H9 (cell line): ENCODE data around the gene DKK3. TPM values are rescaled to one million over a fixed set of nuclear protein-coding genes. Genes with fewer than 3 reads are reported as not detected.
A peak's percentile ranks its signal among the peaks of the same experiment; 100 is the strongest.

Source experiments
- DNase-seq: peaks from one replicate; pipeline ENCODE4 v3.0.0-alpha.2; 2017
- H2AFZ ChIP-seq: one replicate; pipeline ENCODE4 v1.6.1; 2013; ENCODE audit warnings: mild to moderate bottlenecking, low read length, control low read depth, moderate library complexity
- H2AK5ac ChIP-seq: 2 replicates; pipeline ENCODE4 v1.6.1; 2013; ENCODE audit warnings: low read length, control low read depth, mixed read lengths; ENCODE audit not compliant: insufficient read length
- H2BK120ac ChIP-seq: one replicate; pipeline ENCODE4 v1.6.1; 2013; ENCODE audit warnings: low read depth, mild to moderate bottlenecking, low read length, control low read depth, inconsistent platforms; ENCODE audit not compliant: poor library complexity, severe bottlenecking
- H2BK12ac ChIP-seq: 2 replicates; pipeline ENCODE4 v1.6.1; 2013; ENCODE audit warnings: low read length, control low read depth, mixed read lengths, low read depth; ENCODE audit not compliant: insufficient read length
- H2BK15ac ChIP-seq: 2 replicates; pipeline ENCODE4 v1.6.1; 2013; ENCODE audit warnings: low read depth, low read length, control low read depth
- H2BK20ac ChIP-seq: one replicate; pipeline ENCODE4 v1.6.1; 2013; ENCODE audit warnings: low read depth, mild to moderate bottlenecking, low read length, control low read depth, inconsistent platforms; ENCODE audit not compliant: poor library complexity, severe bottlenecking
- H2BK5ac ChIP-seq: 2 replicates; pipeline ENCODE4 v1.6.1; 2013; ENCODE audit warnings: low read length, control low read depth, mixed read lengths; ENCODE audit not compliant: insufficient read length
- H3K14ac ChIP-seq: 2 replicates; pipeline ENCODE4 v1.6.1; 2013; ENCODE audit warnings: low read length, control low read depth; ENCODE audit not compliant: insufficient read depth
- H3K18ac ChIP-seq: 2 replicates; pipeline ENCODE4 v1.6.1; 2013; ENCODE audit warnings: low read depth, mild to moderate bottlenecking, mixed read lengths, low read length, control low read depth; ENCODE audit not compliant: insufficient read length
- H3K23ac ChIP-seq: 2 replicates; pipeline ENCODE4 v1.6.1; 2013; ENCODE audit warnings: low read length, control low read depth, mixed read lengths, low read depth; ENCODE audit not compliant: insufficient read length
- H3K23me2 ChIP-seq: 2 replicates; pipeline ENCODE4 v1.6.1; 2013; ENCODE audit warnings: low read depth, mild to moderate bottlenecking, mixed read lengths, low read length, control low read depth; ENCODE audit not compliant: insufficient read length, poor library complexity, severe bottlenecking
- H3K27ac ChIP-seq: 2 replicates; pipeline ENCODE4 v1.5.1; 2013; ENCODE audit warnings: low read length, control low read depth, mixed read lengths, low read depth; ENCODE audit not compliant: insufficient read length
- H3K27me3 ChIP-seq: 2 replicates; pipeline ENCODE4 v1.6.1; 2013; ENCODE audit warnings: low read length, control low read depth, inconsistent platforms; ENCODE audit not compliant: insufficient read depth
- H3K4ac ChIP-seq: 2 replicates; pipeline ENCODE4 v1.6.1; 2013; ENCODE audit warnings: low read depth, mild to moderate bottlenecking, control low read depth, inconsistent platforms, low read length, moderate library complexity
- H3K4me1 ChIP-seq: 2 replicates; pipeline ENCODE4 v1.6.1; 2013; ENCODE audit warnings: low read length, control low read depth, inconsistent platforms; ENCODE audit not compliant: insufficient read depth
- H3K4me2 ChIP-seq: 2 replicates; pipeline ENCODE4 v1.6.1; 2013; ENCODE audit warnings: low read length, control low read depth, mixed read lengths; ENCODE audit not compliant: insufficient read length, insufficient read depth
- H3K56ac ChIP-seq: 2 replicates; pipeline ENCODE4 v1.6.1; 2013; ENCODE audit warnings: low read depth, mild to moderate bottlenecking, mixed read lengths, low read length, control low read depth; ENCODE audit not compliant: insufficient read length
- H3K79me1 ChIP-seq: 2 replicates; pipeline ENCODE4 v1.6.1; 2013; ENCODE audit warnings: low read depth, mild to moderate bottlenecking, moderate library complexity, low read length, control low read depth, inconsistent platforms; ENCODE audit not compliant: insufficient read depth, poor library complexity, severe bottlenecking
- H3K79me2 ChIP-seq: 2 replicates; pipeline ENCODE4 v1.6.1; 2013; ENCODE audit warnings: low read length, control low read depth, inconsistent platforms; ENCODE audit not compliant: insufficient read depth
- H3K9ac ChIP-seq: 2 replicates; pipeline ENCODE4 v1.6.1; 2013; ENCODE audit warnings: low read length, control low read depth, mixed read lengths; ENCODE audit not compliant: insufficient read length; ENCODE audit errors: extremely low read depth
- H3K9me3 ChIP-seq: one replicate; pipeline ENCODE4 v1.6.1; 2013; ENCODE audit warnings: low read depth, low read length, inconsistent platforms; ENCODE audit not compliant: control insufficient read depth
- H3T11ph ChIP-seq: one replicate; pipeline ENCODE4 v1.6.1; 2013; ENCODE audit warnings: mild to moderate bottlenecking, low read length, control low read depth, inconsistent platforms
- H4K20me1 ChIP-seq: one replicate; pipeline ENCODE4 v1.6.1; 2013; ENCODE audit not compliant: control insufficient read depth, insufficient read length, insufficient read depth
- H4K5ac ChIP-seq: 2 replicates; pipeline ENCODE4 v1.6.1; 2013; ENCODE audit warnings: low read depth, mild to moderate bottlenecking, mixed read lengths, low read length, control low read depth; ENCODE audit not compliant: insufficient read length
- H4K8ac ChIP-seq: replicated peaks from 2 replicates; pipeline ENCODE4 v1.6.1; 2013; ENCODE audit warnings: low read length, control low read depth, mixed read lengths, low read depth; ENCODE audit not compliant: insufficient read length
- H4K91ac ChIP-seq: 2 replicates; pipeline ENCODE4 v1.6.1; 2013; ENCODE audit warnings: low read depth, mild to moderate bottlenecking, moderate library complexity, mixed read lengths, low read length, control low read depth; ENCODE audit not compliant: insufficient read length
- H3K27ac Mint-ChIP-seq, 3 experiments: 2 replicates in 2 of 3; 3 replicates in 1 of 3; pipeline ENCODE4 v1.8.0; 2020 to 2021; ENCODE audit warnings: mixed read lengths in 3 of 3, mild to moderate bottlenecking in 1 of 3, moderate library complexity in 1 of 3
- H3K27me3 Mint-ChIP-seq: 2 replicates; pipeline ENCODE4 v1.8.0; 2021; ENCODE audit warnings: low read depth, mild to moderate bottlenecking, moderate library complexity, mixed read lengths
- H3K36me3 Mint-ChIP-seq, 3 experiments: 2 replicates in 2 of 3; 3 replicates in 1 of 3; pipeline ENCODE4 v1.8.0; 2020 to 2021; ENCODE audit warnings: low read depth in 3 of 3, mixed read lengths in 3 of 3; ENCODE audit not compliant: insufficient read depth in 1 of 3
- H3K4me1 Mint-ChIP-seq, 2 experiments: 2 replicates each; pipeline ENCODE4 v1.8.0; 2020; ENCODE audit warnings: mixed read lengths in 2 of 2
- H3K4me3 Mint-ChIP-seq, 2 experiments: 2 replicates in 1 of 2; 3 replicates in 1 of 2; pipeline ENCODE4 v1.8.0; 2020 to 2021; ENCODE audit warnings: mild to moderate bottlenecking in 2 of 2, mixed read lengths in 2 of 2, moderate library complexity in 1 of 2
- H3K9me3 Mint-ChIP-seq, 2 experiments: 2 replicates in 1 of 2; 3 replicates in 1 of 2; pipeline ENCODE4 v1.8.0; 2020; ENCODE audit warnings: mild to moderate bottlenecking in 2 of 2, mixed read lengths in 2 of 2, moderate library complexity in 1 of 2
- WGBS: extraction: QIAGEN DNeasy Blood & Tissue Kit; methylation state at CpG from one replicate; pipeline ENCODE4 v1.1.7; 2013; ENCODE audit warnings: missing lambda C conversion rate, low lambda C conversion rate, mixed read lengths; ENCODE audit not compliant: insufficient read length; ENCODE audit errors: extremely low coverage; 5-methylcytosine and 5-hydroxymethylcytosine counted together
- total RNA-seq: library from RNA; stranded (reverse); gene quantifications from 2 replicates; pipeline ENCODE4 v1.2.1, GENCODE V29; 2021
- TF ChIP-seq, protein P1 (sequence below): fragments of 200-600 bp; sonication (generic); conservative IDR thresholded peaks from 3 replicates; pipeline ENCODE4 v1.8.0; 2021; ENCODE audit warnings: antibody characterized with exemption, mild to moderate bottlenecking

DKK3 gene
- total RNA-seq, 1 experiment from 2014 or later: 17.1 TPM

DNA sequence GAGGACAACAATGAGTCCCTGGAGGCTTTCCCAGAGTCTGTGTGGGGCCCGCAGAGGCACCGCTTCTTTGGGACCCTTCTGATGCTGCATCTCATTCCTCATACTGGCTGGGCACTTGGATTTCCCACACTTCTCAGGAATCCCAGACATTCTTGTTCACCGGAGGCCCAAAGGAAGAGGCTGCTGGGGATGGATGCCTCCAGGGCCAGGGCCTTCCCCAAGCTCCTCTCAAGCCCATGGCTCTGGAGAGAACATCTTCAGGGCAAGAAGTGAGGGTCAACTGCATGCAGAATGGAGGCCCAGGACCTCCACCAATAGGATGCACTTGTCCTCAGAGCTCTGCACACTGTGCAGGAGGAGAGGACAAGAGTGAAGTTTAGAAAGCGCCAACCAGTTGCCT lies 34.6 kb downstream of the DKK3 start:
- TF ChIP-seq, protein P1, sequence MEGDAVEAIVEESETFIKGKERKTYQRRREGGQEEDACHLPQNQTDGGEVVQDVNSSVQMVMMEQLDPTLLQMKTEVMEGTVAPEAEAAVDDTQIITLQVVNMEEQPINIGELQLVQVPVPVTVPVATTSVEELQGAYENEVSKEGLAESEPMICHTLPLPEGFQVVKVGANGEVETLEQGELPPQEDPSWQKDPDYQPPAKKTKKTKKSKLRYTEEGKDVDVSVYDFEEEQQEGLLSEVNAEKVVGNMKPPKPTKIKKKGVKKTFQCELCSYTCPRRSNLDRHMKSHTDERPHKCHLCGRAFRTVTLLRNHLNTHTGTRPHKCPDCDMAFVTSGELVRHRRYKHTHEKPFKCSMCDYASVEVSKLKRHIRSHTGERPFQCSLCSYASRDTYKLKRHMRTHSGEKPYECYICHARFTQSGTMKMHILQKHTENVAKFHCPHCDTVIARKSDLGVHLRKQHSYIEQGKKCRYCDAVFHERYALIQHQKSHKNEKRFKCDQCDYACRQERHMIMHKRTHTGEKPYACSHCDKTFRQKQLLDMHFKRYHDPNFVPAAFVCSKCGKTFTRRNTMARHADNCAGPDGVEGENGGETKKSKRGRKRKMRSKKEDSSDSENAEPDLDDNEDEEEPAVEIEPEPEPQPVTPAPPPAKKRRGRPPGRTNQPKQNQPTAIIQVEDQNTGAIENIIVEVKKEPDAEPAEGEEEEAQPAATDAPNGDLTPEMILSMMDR: no peak
- DNase-seq: peak; percentile 15
- Histone ChIP-seq H3K9me3 (no peaks in the 10 kb centered on the region), H3K23me2 (no peaks in the 10 kb centered on the region), H2BK15ac (no peak overlapping the region), H2AK5ac (no peak overlapping the region), H2BK20ac (no peak overlapping the region), H2BK12ac (no peak overlapping the region), H3K18ac (no peak overlapping the region), H3K79me1 (no peaks in the 10 kb centered on the region), H3K4me1 (no peaks in the 10 kb centered on the region), H3K9ac (no peak overlapping the region), H3K27me3 (no peaks in the 10 kb centered on the region), H4K91ac (no peak overlapping the region), H2AFZ (no peak overlapping the region), H2BK5ac (no peak overlapping the region), H3K4me2 (no peak overlapping the region), H3K4ac (no peak overlapping the region), H4K8ac (no peak overlapping the region), H4K5ac (no peak overlapping the region), H3T11ph (no peak overlapping the region), H3K23ac (no peak overlapping the region), H4K20me1 (no peaks in the 10 kb centered on the region), H3K14ac (no peak overlapping the region), H3K56ac (no peak overlapping the region), H2BK120ac (no peak overlapping the region), H3K27ac (no peak overlapping the region), H3K79me2 (no peaks in the 10 kb centered on the region)
- H3K4me1 Mint-ChIP-seq: peaks cover 21% of the 10 kb centered on the region in 2 experiments
- H3K27ac Mint-ChIP-seq: no peak overlapping the region
- no CpG with 5 or more reads among the region's 4 CpGs for WGBS
- H3K4me3 Mint-ChIP-seq: no peak overlapping the region
- no peaks in the 10 kb centered on the region; a peak in 2 of 7 replicates for H3K36me3 Mint-ChIP-seq
- H3K27me3 Mint-ChIP-seq: no peaks in the 10 kb centered on the region; the same call in 1 of the 2 replicates
- no peaks in the 10 kb centered on the region for H3K9me3 Mint-ChIP-seq
